Kidney epithelial cell (primary cell): ENCODE data around the gene RBPJ. TPM values are rescaled to one million over a fixed set of nuclear protein-coding genes. Genes with fewer than 3 reads are reported as not detected.

ENCODE experiments used
- DNase-seq: peaks from one replicate; pipeline ENCODE4 v3.0.0-alpha.2; 2010; ENCODE audit warnings: low read depth
- H3K27me3 ChIP-seq: 2 replicates; pipeline ENCODE4 v1.6.0; 2011; ENCODE audit warnings: low read length; ENCODE audit not compliant: control insufficient read depth, insufficient read depth
- H3K36me3 ChIP-seq: 2 replicates; pipeline ENCODE4 v1.5.1; 2011; ENCODE audit warnings: low read length; ENCODE audit not compliant: control insufficient read depth, insufficient read depth
- H3K4me3 ChIP-seq: 2 replicates; pipeline ENCODE4 v1.5.1; 2011; ENCODE audit warnings: low read depth, mild to moderate bottlenecking, control low read depth, low read length
- CTCF ChIP-seq: IDR thresholded peaks from 2 replicates; pipeline ENCODE4 v1.5.1; 2011; ENCODE audit warnings: mild to moderate bottlenecking, moderate library complexity, low read length, control low read depth, inconsistent platforms; ENCODE audit not compliant: insufficient read depth, poor library complexity, severe bottlenecking
- total RNA-seq: library from RNA; depleted of rRNA; stranded (reverse); fragments of >200 nt; gene quantifications from 2 replicates; pipeline ENCODE4 v1.2.3, GENCODE V29; 2015

Gene RBPJ
- total RNA-seq, 1 donor from 2014 or later: 82.2 TPM

- H3K27me3 ChIP-seq: no peaks in the 10 kb centered on the region
- DNase-seq: no peak
- no peak for TF ChIP-seq CTCF
- H3K4me3 ChIP-seq: no peak overlapping the region
- no peaks in the 10 kb centered on the region for H3K36me3 ChIP-seq
Observed at GRCh38 chr4:26289401-26289800, 31.4 kb upstream of the RBPJ start.

- TF ChIP-seq CTCF: no peak
- no peak for DNase-seq
Observed at GRCh38 chr4:26290321-26290720, 30.5 kb upstream of the RBPJ start.

GRCh38 chr4:26294904-26295303 lies 25.9 kb upstream of the RBPJ start:
- DNase-seq: no peak
- no peaks in the 10 kb centered on the region for H3K27me3 ChIP-seq
- TF ChIP-seq CTCF: no peak
- no peaks in the 10 kb centered on the region for H3K36me3 ChIP-seq
- H3K4me3 ChIP-seq: no peak overlapping the region

More at GRCh38 chr4:26290321-26290720, 30.5 kb upstream of the RBPJ start:
- H3K27me3 ChIP-seq: no peaks in the 10 kb centered on the region
- H3K4me3 ChIP-seq: no peak overlapping the region
- H3K36me3 ChIP-seq: no peaks in the 10 kb centered on the region

- Histone ChIP-seq H3K27me3 (no peaks in the 10 kb centered on the region), H3K36me3 (no peaks in the 10 kb centered on the region), H3K4me3 (no peak overlapping the region)
- no peak for DNase-seq
- TF ChIP-seq CTCF: no peak
Observed at GRCh38 chr4:26296021-26296420, 24.8 kb upstream of the RBPJ start.

GRCh38 chr4:26296514-26296913 lies 24.3 kb upstream of the RBPJ start:
- no peak for DNase-seq
- Histone ChIP-seq H3K36me3 (no peaks in the 10 kb centered on the region), H3K4me3 (no peak overlapping the region), H3K27me3 (no peaks in the 10 kb centered on the region)
- TF ChIP-seq CTCF: no peak

- no peak overlapping the region for H3K4me3 ChIP-seq
- H3K27me3 ChIP-seq: no peaks in the 10 kb centered on the region
- no peaks in the 10 kb centered on the region for H3K36me3 ChIP-seq
- no peak for DNase-seq
- no peak for TF ChIP-seq CTCF
Observed at GRCh38 chr4:26297219-26297618, 23.6 kb upstream of the RBPJ start.
